OCI-LY1 (cell line): ENCODE results near the gene CYTH4.

Experiments used
- H2AFZ ChIP-seq: fragments of 200-600 bp; sonication (generic), shearing (Covaris generic); 2 replicates; pipeline ENCODE4 v1.6.0; 2014; ENCODE audit warnings: antibody characterized with exemption, mild to moderate bottlenecking, low read length
- H3F3A ChIP-seq: fragments of 200-600 bp; sonication (generic), shearing (Covaris generic); 2 replicates; pipeline ENCODE4 v1.6.0; 2014; ENCODE audit warnings: mild to moderate bottlenecking, antibody characterized with exemption, low read length, moderate library complexity; ENCODE audit not compliant: insufficient read depth
- H3K27ac ChIP-seq: fragments of 200-600 bp; sonication (generic); 2 replicates; pipeline ENCODE4 v1.5.1; 2014; ENCODE audit warnings: low read length, mixed run types, mild to moderate bottlenecking, low read depth; ENCODE audit not compliant: poor library complexity, severe bottlenecking
- H3K27me3 ChIP-seq: fragments of 200-600 bp; sonication (generic); 2 replicates; pipeline ENCODE4 v1.6.0; 2014; ENCODE audit warnings: antibody characterized with exemption, mild to moderate bottlenecking, low read length, moderate library complexity; ENCODE audit not compliant: insufficient read depth
- H3K36me3 ChIP-seq: fragments of 200-600 bp; sonication (generic); 2 replicates; pipeline ENCODE4 v1.6.1; 2014; ENCODE audit warnings: mild to moderate bottlenecking, antibody characterized with exemption, low read length, moderate library complexity, mixed read lengths; ENCODE audit not compliant: insufficient read depth
- H3K4me1 ChIP-seq: fragments of 200-600 bp; sonication (generic); 2 replicates; pipeline ENCODE4 v1.5.1; 2014; ENCODE audit warnings: mild to moderate bottlenecking, low read length, moderate library complexity; ENCODE audit not compliant: insufficient read depth, severe bottlenecking
- H3K4me2 ChIP-seq: fragments of 200-600 bp; sonication (generic), shearing (Covaris generic); 2 replicates; pipeline ENCODE4 v1.6.1; 2014; ENCODE audit warnings: low read length
- H3K4me3 ChIP-seq: fragments of 200-600 bp; sonication (generic); 2 replicates; pipeline ENCODE4 v1.5.1; 2014; ENCODE audit warnings: low read length, low read depth, mild to moderate bottlenecking, mixed read lengths; ENCODE audit not compliant: poor library complexity, severe bottlenecking
- H3K79me2 ChIP-seq: fragments of 200-600 bp; shearing (Covaris generic); 2 replicates; pipeline ENCODE4 v1.6.1; 2016; ENCODE audit warnings: mixed run types, low read length, mixed read lengths; ENCODE audit not compliant: insufficient read depth
- H3K9ac ChIP-seq: fragments of 200-600 bp; sonication (generic), shearing (Covaris generic); 2 replicates; pipeline ENCODE4 v1.6.1; 2014; ENCODE audit warnings: mild to moderate bottlenecking, low read length, mixed read lengths
- H3K9me2 ChIP-seq: fragments of 200-600 bp; sonication (generic), shearing (Covaris generic); 2 replicates; pipeline ENCODE4 v1.6.1; 2014; ENCODE audit warnings: low read depth, mild to moderate bottlenecking, low read length, mixed read lengths
- H3K9me3 ChIP-seq: fragments of 200-600 bp; shearing (Covaris generic); 2 replicates; pipeline ENCODE4 v1.6.1; 2014; ENCODE audit warnings: low read length, mixed read lengths
- H4K20me1 ChIP-seq: fragments of 200-600 bp; sonication (generic), shearing (Covaris generic); 2 replicates; pipeline ENCODE4 v1.6.0; 2016; ENCODE audit warnings: mild to moderate bottlenecking, low read length; ENCODE audit not compliant: insufficient read depth
- EZH2 ChIP-seq: fragments of 200-600 bp; sonication (generic), shearing (Covaris generic); IDR thresholded peaks from 2 replicates; pipeline ENCODE4 v1.8.0; 2017; ENCODE audit warnings: borderline replicate concordance, mixed run types, mild to moderate bottlenecking, antibody characterized with exemption, low read length, moderate library complexity, mixed read lengths
- TF ChIP-seq, protein P1 (sequence below): fragments of 200-600 bp; sonication (generic), shearing (Covaris generic); IDR thresholded peaks from 2 replicates; pipeline ENCODE4 v1.5.1; 2017; ENCODE audit warnings: mild to moderate bottlenecking, antibody characterized with exemption, low read length, moderate library complexity, mixed read lengths

Gene CYTH4

GRCh38 chr22:37300551-37301017 lies 18.3 kb downstream of the CYTH4 start:
- Histone ChIP-seq H3K4me2 (no peak overlapping the region), H3K36me3 (no peaks in the 10 kb centered on the region), H2AFZ (no peak overlapping the region), H3K79me2 (no peaks in the 10 kb centered on the region), H3F3A (no peaks in the 10 kb centered on the region), H4K20me1 (no peaks in the 10 kb centered on the region), H3K9ac (no peak overlapping the region), H3K27ac (no peak overlapping the region), H3K4me3 (no peak overlapping the region), H3K9me2 (no peaks in the 10 kb centered on the region), H3K4me1 (peaks cover 12% of the 10 kb centered on the region), H3K27me3 (0 out of 2 replicates have a peak, but pooled peaks cover 4% of the 10 kb centered on the region), H3K9me3 (no peaks in the 10 kb centered on the region)
- no peak for TF ChIP-seq EZH2
- TF ChIP-seq, protein P1, sequence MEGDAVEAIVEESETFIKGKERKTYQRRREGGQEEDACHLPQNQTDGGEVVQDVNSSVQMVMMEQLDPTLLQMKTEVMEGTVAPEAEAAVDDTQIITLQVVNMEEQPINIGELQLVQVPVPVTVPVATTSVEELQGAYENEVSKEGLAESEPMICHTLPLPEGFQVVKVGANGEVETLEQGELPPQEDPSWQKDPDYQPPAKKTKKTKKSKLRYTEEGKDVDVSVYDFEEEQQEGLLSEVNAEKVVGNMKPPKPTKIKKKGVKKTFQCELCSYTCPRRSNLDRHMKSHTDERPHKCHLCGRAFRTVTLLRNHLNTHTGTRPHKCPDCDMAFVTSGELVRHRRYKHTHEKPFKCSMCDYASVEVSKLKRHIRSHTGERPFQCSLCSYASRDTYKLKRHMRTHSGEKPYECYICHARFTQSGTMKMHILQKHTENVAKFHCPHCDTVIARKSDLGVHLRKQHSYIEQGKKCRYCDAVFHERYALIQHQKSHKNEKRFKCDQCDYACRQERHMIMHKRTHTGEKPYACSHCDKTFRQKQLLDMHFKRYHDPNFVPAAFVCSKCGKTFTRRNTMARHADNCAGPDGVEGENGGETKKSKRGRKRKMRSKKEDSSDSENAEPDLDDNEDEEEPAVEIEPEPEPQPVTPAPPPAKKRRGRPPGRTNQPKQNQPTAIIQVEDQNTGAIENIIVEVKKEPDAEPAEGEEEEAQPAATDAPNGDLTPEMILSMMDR: no peak

- Histone ChIP-seq H2AFZ (no peak overlapping the region), H3K9ac (no peak overlapping the region), H3K9me3 (no peaks in the 10 kb centered on the region), H3K4me2 (no peak overlapping the region), H3K9me2 (no peaks in the 10 kb centered on the region), H3K4me1 (peaks cover 7% of the 10 kb centered on the region), H3K36me3 (no peaks in the 10 kb centered on the region), H3K4me3 (no peak overlapping the region), H3K79me2 (no peaks in the 10 kb centered on the region), H3K27me3 (0 out of 2 replicates have a peak, but pooled peaks cover 4% of the 10 kb centered on the region), H3K27ac (no peak overlapping the region), H4K20me1 (no peaks in the 10 kb centered on the region), H3F3A (no peaks in the 10 kb centered on the region)
- TF ChIP-seq EZH2: no peak
- TF ChIP-seq, protein P1: no peak
Observed at GRCh38 chr22:37301144-37301830, 19.0 kb downstream of the CYTH4 start.

- no peak overlapping the region for H3K4me2 ChIP-seq
- no peak overlapping the region for H3K27ac ChIP-seq
- no peak for TF ChIP-seq EZH2
- TF ChIP-seq, protein P1: no peak
- H2AFZ ChIP-seq: no peak overlapping the region
- H3K9me3 ChIP-seq: no peaks in the 10 kb centered on the region
- no peaks in the 10 kb centered on the region for H3K36me3 ChIP-seq
- H3K4me1 ChIP-seq: peaks cover 23% of the 10 kb centered on the region
- H3K9me2 ChIP-seq: no peaks in the 10 kb centered on the region
- no peaks in the 10 kb centered on the region for H3F3A ChIP-seq
- H3K9ac ChIP-seq: no peak overlapping the region
- no peaks in the 10 kb centered on the region for H4K20me1 ChIP-seq
- H3K27me3 ChIP-seq: 0 out of 2 replicates have a peak, but pooled peaks cover 4% of the 10 kb centered on the region
- H3K4me3 ChIP-seq: no peak overlapping the region
- H3K79me2 ChIP-seq: no peaks in the 10 kb centered on the region
Observed at GRCh38 chr22:37302674-37303555, 20.6 kb downstream of the CYTH4 start.
